Measurements from ENCODE around the gene LMTK3.
A peak's percentile ranks its signal among the peaks of the same experiment; 100 is the strongest.

Gene LMTK3

DNA sequence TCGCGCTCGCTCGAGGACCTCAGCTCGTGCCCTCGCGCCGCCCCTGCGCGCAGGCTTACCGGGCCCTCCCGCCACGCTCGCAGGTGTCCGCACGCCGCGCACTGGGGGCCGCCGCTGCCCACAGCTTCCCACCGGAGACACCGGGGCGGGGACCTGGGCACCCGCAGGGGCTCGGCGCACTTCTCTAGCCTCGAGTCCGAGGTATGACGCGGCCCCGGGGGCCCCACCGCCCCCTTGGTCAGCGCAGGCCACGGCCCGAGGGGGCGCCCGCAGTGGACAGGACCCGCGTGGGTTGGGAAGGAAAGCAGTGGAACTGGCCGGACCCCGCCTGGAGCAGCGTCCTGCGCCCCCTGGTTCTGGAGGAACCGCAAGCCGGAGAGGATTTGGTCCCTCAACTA lies 67.9 kb downstream of the LMTK3 start:
- Histone ChIP-seq H2BK5ac (ENCODE audit: low read depth, low read length, poor library complexity, severe bottlenecking) (no peak overlapping the region), H2AFZ (ENCODE audit: low read depth, low read length) (no peak overlapping the region), H3K27me3 (ENCODE audit: control insufficient read depth in 1 of 2, insufficient read depth in 1 of 2, low read length in 2 of 2) (no peaks in the 10 kb centered on the region), H2BK15ac (ENCODE audit: low read depth, poor library complexity, severe bottlenecking) (peak overlapping the region; percentile 57), H3K4me2 (ENCODE audit: low read length, poor library complexity, severe bottlenecking) (no peak overlapping the region), H4K8ac (ENCODE audit: low read length) (no peak overlapping the region), H3K18ac (ENCODE audit: low read depth in 1 of 2, low read length in 2 of 2) (no peak overlapping the region), H3K14ac (ENCODE audit: low read length in 2 of 2) (no peak overlapping the region), H2AK5ac (ENCODE audit: low read length, severe bottlenecking) (no peak overlapping the region), H3K27ac (ENCODE audit: low read length, poor library complexity, severe bottlenecking) (no peak overlapping the region), H3K23ac (ENCODE audit: low read length in 2 of 2) (no peak overlapping the region), H3K9ac (ENCODE audit: low read length) (no peak overlapping the region), H3K4me3 (ENCODE audit: insufficient read depth in 1 of 2, low read depth in 1 of 2, low read length in 2 of 2) (no peak overlapping the region), H2BK120ac (ENCODE audit: low read depth, low read length) (no peak overlapping the region), H3K9me3 (ENCODE audit: control insufficient read depth, low read length) (no peaks in the 10 kb centered on the region), H4K91ac (ENCODE audit: low read length) (no peak overlapping the region), H3K4ac (ENCODE audit: low read depth in 1 of 2, low read length in 2 of 2) (no peak overlapping the region), H3K79me1 (replicated peaks; ENCODE audit: low read length, poor library complexity, severe bottlenecking) (peaks cover 24% of the 10 kb centered on the region), H2BK12ac (ENCODE audit: low read length in 2 of 2) (no peak overlapping the region), H3K36me3 (ENCODE audit: control insufficient read depth in 1 of 2, insufficient read depth in 2 of 2, low read depth in 1 of 2, low read length in 2 of 2) (peaks cover 16 to 20% of the 10 kb centered on the region in 2 experiments), H3K4me1 (ENCODE audit: control insufficient read depth, insufficient read depth, low read depth, low read length) (peaks cover 17% of the 10 kb centered on the region)
- DNase-seq = no peak
- 98% methylated on average over 45 of the region's 45 CpGs for WGBS

DNA sequence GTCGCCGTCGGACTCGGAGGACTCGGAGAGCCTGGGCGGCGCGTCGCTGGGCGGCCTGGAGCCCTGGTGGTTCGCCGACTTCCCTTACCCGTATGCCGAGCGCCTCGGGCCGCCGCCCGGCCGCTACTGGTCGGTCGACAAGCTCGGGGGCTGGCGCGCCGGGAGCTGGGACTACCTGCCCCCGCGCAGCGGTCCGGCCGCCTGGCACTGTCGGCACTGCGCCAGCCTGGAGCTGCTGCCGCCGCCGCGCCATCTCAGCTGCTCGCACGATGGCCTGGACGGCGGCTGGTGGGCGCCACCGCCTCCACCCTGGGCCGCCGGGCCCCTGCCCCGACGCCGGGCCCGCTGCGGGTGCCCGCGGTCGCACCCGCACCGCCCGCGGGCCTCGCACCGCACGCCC lies 68.4 kb downstream of the LMTK3 start:
- Histone ChIP-seq H4K8ac (ENCODE audit: low read length) (no peak overlapping the region), H3K27ac (ENCODE audit: low read length, poor library complexity, severe bottlenecking) (no peak overlapping the region), H3K4me3 (ENCODE audit: insufficient read depth in 1 of 2, low read depth in 1 of 2, low read length in 2 of 2) (no peak overlapping the region), H3K9me3 (ENCODE audit: control insufficient read depth, low read length) (no peaks in the 10 kb centered on the region), H2AFZ (ENCODE audit: low read depth, low read length) (no peak overlapping the region), H3K18ac (ENCODE audit: low read depth in 1 of 2, low read length in 2 of 2) (no peak overlapping the region), H4K91ac (ENCODE audit: low read length) (no peak overlapping the region), H3K14ac (ENCODE audit: low read length in 2 of 2) (no peak overlapping the region), H3K4me2 (ENCODE audit: low read length, poor library complexity, severe bottlenecking) (no peak overlapping the region), H3K79me1 (replicated peaks; ENCODE audit: low read length, poor library complexity, severe bottlenecking) (peaks cover 20% of the 10 kb centered on the region), H2BK15ac (ENCODE audit: low read depth, poor library complexity, severe bottlenecking) (no peak overlapping the region), H2AK5ac (ENCODE audit: low read length, severe bottlenecking) (no peak overlapping the region), H3K36me3 (ENCODE audit: control insufficient read depth in 1 of 2, insufficient read depth in 2 of 2, low read depth in 1 of 2, low read length in 2 of 2) (peaks cover 11 to 17% of the 10 kb centered on the region in 2 experiments), H3K4me1 (ENCODE audit: control insufficient read depth, insufficient read depth, low read depth, low read length) (peaks cover 17% of the 10 kb centered on the region), H3K23ac (ENCODE audit: low read length in 2 of 2) (no peak overlapping the region), H3K4ac (ENCODE audit: low read depth in 1 of 2, low read length in 2 of 2) (no peak overlapping the region), H3K27me3 (ENCODE audit: control insufficient read depth in 1 of 2, insufficient read depth in 1 of 2, low read length in 2 of 2) (no peaks in the 10 kb centered on the region), H2BK5ac (ENCODE audit: low read depth, low read length, poor library complexity, severe bottlenecking) (no peak overlapping the region), H2BK120ac (ENCODE audit: low read depth, low read length) (no peak overlapping the region), H2BK12ac (ENCODE audit: low read length in 2 of 2) (no peak overlapping the region), H3K9ac (ENCODE audit: low read length) (no peak overlapping the region)
- WGBS = 97% methylated on average over 55 of the region's 60 CpGs
- no peak for DNase-seq

- Histone ChIP-seq H3K9me3 (ENCODE audit: control insufficient read depth, low read length) (no peaks in the 10 kb centered on the region), H3K9ac (ENCODE audit: low read length) (no peak overlapping the region), H4K91ac (ENCODE audit: low read length) (no peak overlapping the region), H3K4me3 (ENCODE audit: insufficient read depth in 1 of 2, low read depth in 1 of 2, low read length in 2 of 2) (no peak overlapping the region), H2AFZ (ENCODE audit: low read depth, low read length) (no peak overlapping the region), H3K4me2 (ENCODE audit: low read length, poor library complexity, severe bottlenecking) (no peak overlapping the region), H2BK120ac (ENCODE audit: low read depth, low read length) (no peak overlapping the region), H3K14ac (ENCODE audit: low read length in 2 of 2) (no peak overlapping the region), H2AK5ac (ENCODE audit: low read length, severe bottlenecking) (no peak overlapping the region), H3K4me1 (ENCODE audit: control insufficient read depth, insufficient read depth, low read depth, low read length) (peaks cover 17% of the 10 kb centered on the region), H3K18ac (ENCODE audit: low read depth in 1 of 2, low read length in 2 of 2) (no peak overlapping the region), H3K4ac (ENCODE audit: low read depth in 1 of 2, low read length in 2 of 2) (no peak overlapping the region), H3K27me3 (ENCODE audit: control insufficient read depth in 1 of 2, insufficient read depth in 1 of 2, low read length in 2 of 2) (no peaks in the 10 kb centered on the region), H3K23ac (ENCODE audit: low read length in 2 of 2) (no peak overlapping the region), H4K8ac (ENCODE audit: low read length) (no peak overlapping the region), H3K36me3 (ENCODE audit: control insufficient read depth in 1 of 2, insufficient read depth in 2 of 2, low read depth in 1 of 2, low read length in 2 of 2) (peaks cover 3 to 14% of the 10 kb centered on the region in 2 experiments), H2BK12ac (ENCODE audit: low read length in 2 of 2) (no peak overlapping the region), H3K79me1 (replicated peaks; ENCODE audit: low read length, poor library complexity, severe bottlenecking) (peaks cover 18% of the 10 kb centered on the region), H2BK15ac (ENCODE audit: low read depth, poor library complexity, severe bottlenecking) (no peak overlapping the region), H3K27ac (ENCODE audit: low read length, poor library complexity, severe bottlenecking) (no peak overlapping the region), H2BK5ac (ENCODE audit: low read depth, low read length, poor library complexity, severe bottlenecking) (no peak overlapping the region)
- no peak for DNase-seq
- 99% methylated on average over 82 of the region's 94 CpGs for WGBS
Observed at GRCh38 chr19:48442116-48443035, 69.3 kb downstream of the LMTK3 start.

DNA sequence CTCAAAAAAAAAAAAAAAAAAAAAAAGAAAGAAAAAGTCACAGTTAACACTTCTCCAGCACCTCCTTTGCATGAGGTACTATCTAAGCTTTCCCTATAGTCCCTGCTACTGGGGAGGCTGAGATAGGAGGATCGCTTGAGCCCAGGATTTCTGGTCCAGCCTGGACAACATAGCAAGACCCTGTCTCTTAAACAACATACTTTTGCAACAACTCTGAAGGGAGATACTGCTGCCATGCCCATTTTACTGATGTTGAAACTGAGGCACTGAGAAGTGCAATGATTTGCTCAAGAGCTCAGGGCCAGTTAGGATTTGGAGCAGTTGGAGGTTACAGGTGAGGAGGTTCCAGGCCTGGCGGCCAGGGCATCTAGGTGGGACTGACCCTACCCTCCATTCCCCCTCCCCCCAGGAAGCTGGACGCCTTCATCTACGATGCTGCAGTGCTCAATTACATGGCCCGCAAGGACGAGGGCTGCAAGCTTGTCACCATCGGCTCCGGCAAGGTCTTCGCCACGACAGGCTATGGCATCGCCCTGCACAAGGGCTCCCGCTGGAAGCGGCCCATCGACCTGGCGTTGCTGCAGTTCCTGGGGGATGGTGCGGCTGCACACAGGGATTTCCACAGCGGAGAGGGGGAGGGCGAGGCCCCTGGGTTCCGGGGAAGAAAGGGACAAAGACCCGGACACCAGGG lies 70.1 kb downstream of the LMTK3 start:
- H2AFZ ChIP-seq (ENCODE audit: low read depth, low read length) = no peak overlapping the region
- peaks cover 0 to 10% of the 10 kb centered on the region in 2 experiments for H3K36me3 ChIP-seq (ENCODE audit: control insufficient read depth in 1 of 2, insufficient read depth in 2 of 2, low read depth in 1 of 2, low read length in 2 of 2)
- no peak overlapping the region for H2BK120ac ChIP-seq (ENCODE audit: low read depth, low read length)
- no peak overlapping the region for H2BK5ac ChIP-seq (ENCODE audit: low read depth, low read length, poor library complexity, severe bottlenecking)
- H3K23ac ChIP-seq (ENCODE audit: low read length in 2 of 2) = no peak overlapping the region
- no peak overlapping the region for H2AK5ac ChIP-seq (ENCODE audit: low read length, severe bottlenecking)
- no peak overlapping the region for H2BK15ac ChIP-seq (ENCODE audit: low read depth, poor library complexity, severe bottlenecking)
- H3K9ac ChIP-seq (ENCODE audit: low read length) = no peak overlapping the region
- H4K91ac ChIP-seq (ENCODE audit: low read length) = no peak overlapping the region
- peaks cover 15% of the 10 kb centered on the region for H3K79me1 ChIP-seq (replicated peaks; ENCODE audit: low read length, poor library complexity, severe bottlenecking)
- 97% methylated on average over 20 of the region's 20 CpGs for WGBS
- H3K9me3 ChIP-seq (ENCODE audit: control insufficient read depth, low read length) = no peaks in the 10 kb centered on the region
- no peak overlapping the region for H3K4me3 ChIP-seq (ENCODE audit: insufficient read depth in 1 of 2, low read depth in 1 of 2, low read length in 2 of 2)
- H3K14ac ChIP-seq (ENCODE audit: low read length in 2 of 2) = no peak overlapping the region
- no peak overlapping the region for H3K18ac ChIP-seq (ENCODE audit: low read depth in 1 of 2, low read length in 2 of 2)
- no peaks in the 10 kb centered on the region for H3K27me3 ChIP-seq (ENCODE audit: control insufficient read depth in 1 of 2, insufficient read depth in 1 of 2, low read length in 2 of 2)
- no peak overlapping the region for H3K4ac ChIP-seq (ENCODE audit: low read depth in 1 of 2, low read length in 2 of 2)
- DNase-seq = no peak
- no peak overlapping the region for H3K27ac ChIP-seq (ENCODE audit: low read length, poor library complexity, severe bottlenecking)
- no peak overlapping the region for H4K8ac ChIP-seq (ENCODE audit: low read length)
- no peak overlapping the region for H3K4me2 ChIP-seq (ENCODE audit: low read length, poor library complexity, severe bottlenecking)
- H3K4me1 ChIP-seq (ENCODE audit: control insufficient read depth, insufficient read depth, low read depth, low read length) = peaks cover 13% of the 10 kb centered on the region
- no peak overlapping the region for H2BK12ac ChIP-seq (ENCODE audit: low read length in 2 of 2)

All from mesenchymal stem cell (in vitro differentiated cells and primary cell).